Ovary (tissue), 3 donors: ENCODE data around the gene SAMD5.

ENCODE experiments used
- CTCF ChIP-seq, 3 donors: fragments of 450-650 bp in 2 of 3; fragments of 200-600 bp in 1 of 3; IDR thresholded peaks; one replicate each; pipeline versions ENCODE4 v1.5.1 to v1.8.0; 2016 to 2022; ENCODE audit warnings: antibody characterized with exemption in 3 of 3, mild to moderate bottlenecking in 1 of 3
- POLR2A ChIP-seq: fragments of 450-650 bp; IDR thresholded peaks from one replicate; pipeline ENCODE4 v1.6.1; 2017; ENCODE audit warnings: antibody characterized with exemption, mild to moderate bottlenecking, moderate library complexity
- donor health status: DM: no; HTN: no; CAD: no.

GRCh38 chr6:147615659-147616456 lies 107.4 kb downstream of the SAMD5 start:
- TF ChIP-seq POLR2A (no peak), CTCF (IDR thresholded peaks at IDR 0.05) (no peak)
